Neuronal stem cell (in vitro differentiated cells): ENCODE data around the gene SRBD1.

Experiments used
- DNase-seq: peaks from one replicate; pipeline ENCODE4 v3.0.0-alpha.2; 2013; ENCODE audit warnings: low spot score
- H2AFZ ChIP-seq: one replicate; pipeline ENCODE4 v1.6.1; 2013; ENCODE audit warnings: mild to moderate bottlenecking, low read length, inconsistent platforms
- H2AK5ac ChIP-seq: 2 replicates; pipeline ENCODE4 v1.6.1; 2013; ENCODE audit warnings: low read depth, mild to moderate bottlenecking, inconsistent platforms, low read length, moderate library complexity, mixed read lengths
- H2BK120ac ChIP-seq: 2 replicates; pipeline ENCODE4 v1.6.1; 2013; ENCODE audit warnings: low read depth, mild to moderate bottlenecking, inconsistent platforms, low read length, moderate library complexity, mixed read lengths
- H2BK12ac ChIP-seq: one replicate; pipeline ENCODE4 v1.6.1; 2013; ENCODE audit warnings: low read length, inconsistent platforms
- H2BK15ac ChIP-seq: 2 replicates; pipeline ENCODE4 v1.6.1; 2013; ENCODE audit warnings: mild to moderate bottlenecking, low read length, inconsistent platforms, mixed read lengths
- H2BK5ac ChIP-seq: one replicate; pipeline ENCODE4 v1.6.1; 2013; ENCODE audit warnings: inconsistent platforms, mild to moderate bottlenecking, low read length, moderate library complexity
- H3K14ac ChIP-seq: one replicate; pipeline ENCODE4 v1.6.1; 2013; ENCODE audit warnings: low read length, inconsistent platforms
- H3K18ac ChIP-seq: 2 replicates; pipeline ENCODE4 v1.6.1; 2013; ENCODE audit warnings: low read length, inconsistent platforms
- H3K23ac ChIP-seq: 2 replicates; pipeline ENCODE4 v1.6.1; 2013; ENCODE audit warnings: low read depth, mild to moderate bottlenecking, mixed read lengths, low read length, inconsistent platforms; ENCODE audit not compliant: poor library complexity
- H3K27ac ChIP-seq: replicated peaks from 3 replicates; pipeline ENCODE4 v1.5.1; 2013; ENCODE audit warnings: low read length, inconsistent platforms
- H3K27me3 ChIP-seq, 3 experiments: 2 replicates each; pipeline ENCODE4 v1.6.1; 2013; ENCODE audit warnings: low read length in 3 of 3, mild to moderate bottlenecking in 2 of 3, inconsistent platforms in 1 of 3, low read depth in 1 of 3, mixed read lengths in 1 of 3, moderate library complexity in 1 of 3; ENCODE audit not compliant: control insufficient read depth in 3 of 3, insufficient read depth in 3 of 3
- H3K36me3 ChIP-seq, 2 donors: replicated peaks in 1 of 2; 2 replicates each; pipeline ENCODE4 v1.6.1; 2013; ENCODE audit warnings: low read length in 2 of 2; ENCODE audit not compliant: control insufficient read depth in 2 of 2, insufficient read depth in 2 of 2
- H3K4ac ChIP-seq: 2 replicates; pipeline ENCODE4 v1.6.1; 2013; ENCODE audit warnings: inconsistent platforms, mild to moderate bottlenecking, low read length, moderate library complexity
- H3K4me1 ChIP-seq, 2 donors: 1 replicate in 1 of 2; 2 replicates in 1 of 2; pipeline ENCODE4 v1.6.1; 2013; ENCODE audit warnings: low read length in 2 of 2, low read depth in 1 of 2; ENCODE audit not compliant: control insufficient read depth in 2 of 2, insufficient read depth in 1 of 2
- H3K4me2 ChIP-seq: one replicate; pipeline ENCODE4 v1.6.1; 2013; ENCODE audit warnings: mild to moderate bottlenecking, low read length, inconsistent platforms; ENCODE audit not compliant: insufficient read depth, poor library complexity, severe bottlenecking
- H3K4me3 ChIP-seq, 2 donors: 2 replicates each; pipeline ENCODE4 v1.5.1; 2013; ENCODE audit warnings: low read length in 2 of 2, mild to moderate bottlenecking in 2 of 2, inconsistent platforms in 1 of 2, moderate library complexity in 1 of 2
- H3K79me1 ChIP-seq: one replicate; pipeline ENCODE4 v1.6.1; 2013; ENCODE audit warnings: low read depth, mild to moderate bottlenecking, inconsistent platforms, low read length, moderate library complexity
- H3K9ac ChIP-seq: one replicate; pipeline ENCODE4 v1.6.1; 2013; ENCODE audit warnings: mild to moderate bottlenecking, low read depth, low read length, inconsistent platforms; ENCODE audit not compliant: poor library complexity
- H3K9me3 ChIP-seq, 2 donors: replicated peaks in 1 of 2; 2 replicates each; pipeline versions ENCODE3 to v1.6.1; 2013; ENCODE audit warnings: low read length in 2 of 2, mild to moderate bottlenecking in 2 of 2, inconsistent platforms in 1 of 2, low read depth in 1 of 2, mixed read lengths in 1 of 2, moderate library complexity in 1 of 2; ENCODE audit not compliant: control insufficient read depth in 2 of 2, insufficient read depth in 1 of 2
- H4K8ac ChIP-seq: one replicate; pipeline ENCODE4 v1.6.1; 2013; ENCODE audit warnings: low read depth, mild to moderate bottlenecking, inconsistent platforms, low read length, moderate library complexity
- H4K91ac ChIP-seq: one replicate; pipeline ENCODE4 v1.6.1; 2013; ENCODE audit warnings: low read length, low read depth, mild to moderate bottlenecking, inconsistent platforms; ENCODE audit not compliant: poor library complexity
- WGBS, 2 donors: extraction: QIAGEN DNeasy Blood & Tissue Kit; methylation state at CpG; one replicate each; pipeline ENCODE4 v1.1.7; 2013; ENCODE audit warnings: missing lambda C conversion rate in 2 of 2, mixed read lengths in 1 of 2; ENCODE audit not compliant: insufficient read length in 2 of 2, insufficient replicate concordance in 1 of 2; ENCODE audit errors: extremely low coverage in 2 of 2; 5-methylcytosine and 5-hydroxymethylcytosine counted together

SRBD1 gene

GRCh38 chr2:45524016-45524415 lies 87.1 kb downstream of the SRBD1 start:
- no peak overlapping the region for H2AFZ ChIP-seq
- no peak overlapping the region for H4K8ac ChIP-seq
- H3K4me3 ChIP-seq: no peak overlapping the region
- no peak overlapping the region for H3K4ac ChIP-seq
- no peak overlapping the region for H4K91ac ChIP-seq
- H2BK12ac ChIP-seq: no peak overlapping the region
- H3K4me2 ChIP-seq: no peak overlapping the region
- no peak overlapping the region for H2BK120ac ChIP-seq
- H3K14ac ChIP-seq: no peak overlapping the region
- H3K27ac ChIP-seq: no peak overlapping the region
- no peak overlapping the region for H3K23ac ChIP-seq
- no peak overlapping the region for H3K18ac ChIP-seq
- no CpG with 5 or more reads among the region's 1 CpG for WGBS, 2 donors
- peaks cover 0 to 5% of the 10 kb centered on the region in 2 donors for H3K9me3 ChIP-seq
- no peaks in the 10 kb centered on the region for H3K79me1 ChIP-seq
- no peak overlapping the region for H2AK5ac ChIP-seq
- no peaks in the 10 kb centered on the region for H3K27me3 ChIP-seq
- no peak for DNase-seq
- peaks cover 4 to 9% of the 10 kb centered on the region in 2 donors for H3K36me3 ChIP-seq
- no peak overlapping the region for H3K9ac ChIP-seq
- H2BK5ac ChIP-seq: no peak overlapping the region
- H2BK15ac ChIP-seq: no peak overlapping the region
- no peaks in the 10 kb centered on the region for H3K4me1 ChIP-seq

- Histone ChIP-seq H2AK5ac (no peak overlapping the region), H3K36me3 (peaks cover 0 to 2% of the 10 kb centered on the region in 2 donors), H3K14ac (no peak overlapping the region), H3K4me3 (no peak overlapping the region), H3K23ac (no peak overlapping the region), H3K9me3 (no peaks in the 10 kb centered on the region), H3K9ac (no peak overlapping the region), H3K79me1 (no peaks in the 10 kb centered on the region), H4K91ac (no peak overlapping the region), H2BK5ac (no peak overlapping the region), H2BK120ac (no peak overlapping the region), H3K4me2 (no peak overlapping the region), H3K27ac (no peak overlapping the region), H4K8ac (no peak overlapping the region), H2AFZ (no peak overlapping the region), H3K18ac (no peak overlapping the region), H3K27me3 (no peaks in the 10 kb centered on the region), H2BK15ac (no peak overlapping the region), H2BK12ac (no peak overlapping the region), H3K4ac (no peak overlapping the region), H3K4me1 (no peaks in the 10 kb centered on the region)
- no peak for DNase-seq
- no CpG with 5 or more reads among the region's 2 CpGs for WGBS, 2 donors
Measured at GRCh38 chr2:45518546-45518945, 92.5 kb downstream of the SRBD1 start.

GRCh38 chr2:45510701-45511420 lies 100.2 kb downstream of the SRBD1 start:
- H3K4ac ChIP-seq: no peak overlapping the region
- DNase-seq: no peak
- H3K36me3 ChIP-seq: no peaks in the 10 kb centered on the region
- no peak overlapping the region for H2BK5ac ChIP-seq
- no peak overlapping the region for H2BK12ac ChIP-seq
- H3K14ac ChIP-seq: no peak overlapping the region
- no peak overlapping the region for H2AK5ac ChIP-seq
- H4K8ac ChIP-seq: no peak overlapping the region
- H2BK120ac ChIP-seq: no peak overlapping the region
- H3K23ac ChIP-seq: no peak overlapping the region
- no CpG with 5 or more reads among the region's 9 CpGs for WGBS, 2 donors
- H3K4me1 ChIP-seq: peaks cover 5 to 27% of the 10 kb centered on the region in 2 donors
- no peak overlapping the region for H3K18ac ChIP-seq
- no peak overlapping the region for H2AFZ ChIP-seq
- no peak overlapping the region for H3K27ac ChIP-seq
- H3K79me1 ChIP-seq: no peaks in the 10 kb centered on the region
- H3K9ac ChIP-seq: no peak overlapping the region
- H3K9me3 ChIP-seq: no peaks in the 10 kb centered on the region
- no peak overlapping the region for H3K4me3 ChIP-seq
- H2BK15ac ChIP-seq: no peak overlapping the region
- no peaks in the 10 kb centered on the region for H3K27me3 ChIP-seq
- H4K91ac ChIP-seq: no peak overlapping the region
- H3K4me2 ChIP-seq: no peak overlapping the region

GRCh38 chr2:45506756-45507155 lies 104.3 kb downstream of the SRBD1 start:
- no peak overlapping the region for H2AK5ac ChIP-seq
- no peak overlapping the region for H3K4me3 ChIP-seq
- H2AFZ ChIP-seq: no peak overlapping the region
- no peak overlapping the region for H3K23ac ChIP-seq
- no peaks in the 10 kb centered on the region for H3K27me3 ChIP-seq
- H4K91ac ChIP-seq: no peak overlapping the region
- no peak overlapping the region for H3K14ac ChIP-seq
- DNase-seq: no peak
- H3K9ac ChIP-seq: no peak overlapping the region
- no peak overlapping the region for H3K27ac ChIP-seq
- H3K18ac ChIP-seq: no peak overlapping the region
- H3K4me1 ChIP-seq: peaks cover 3 to 14% of the 10 kb centered on the region in 2 donors
- no peak overlapping the region for H2BK12ac ChIP-seq
- H3K79me1 ChIP-seq: no peaks in the 10 kb centered on the region
- H2BK15ac ChIP-seq: no peak overlapping the region
- H3K36me3 ChIP-seq: no peaks in the 10 kb centered on the region
- H3K9me3 ChIP-seq: no peaks in the 10 kb centered on the region
- H3K4me2 ChIP-seq: no peak overlapping the region
- H2BK120ac ChIP-seq: no peak overlapping the region
- no peak overlapping the region for H4K8ac ChIP-seq
- H2BK5ac ChIP-seq: no peak overlapping the region
- 100% methylated on average over 1 of the region's 3 CpGs; no CpG with 5 or more reads in 1 of the 2 donors for WGBS, 2 donors
- no peak overlapping the region for H3K4ac ChIP-seq
